OCI-M1 (cell line): ENCODE results near the gene ELAC2.

Experiments used
- DNase-seq: peaks from one replicate; lab custom pipeline; 2025; lab: John Stamatoyannopoulos, UW

ELAC2 gene

DNA sequence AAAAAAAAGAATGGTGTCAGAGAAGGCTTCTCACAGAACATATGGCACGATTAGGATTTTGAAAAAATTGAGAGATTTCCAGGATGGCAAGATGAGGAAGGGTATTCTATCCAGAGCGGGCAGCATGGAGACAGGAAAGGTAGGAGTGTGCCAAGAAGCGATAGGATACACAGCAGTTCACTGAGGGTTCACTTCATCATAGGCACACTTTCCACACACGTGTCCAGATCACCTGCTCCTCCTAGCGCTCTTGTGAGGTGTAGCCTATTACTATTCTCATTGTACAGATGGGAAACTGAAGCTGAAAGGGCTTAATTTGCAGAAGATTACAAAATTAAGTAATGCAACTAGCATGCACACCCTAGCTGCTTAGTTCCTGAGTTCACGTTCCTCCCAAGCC, 6.2 kb upstream of the ELAC2 start:
- no peak for DNase-seq

DNA sequence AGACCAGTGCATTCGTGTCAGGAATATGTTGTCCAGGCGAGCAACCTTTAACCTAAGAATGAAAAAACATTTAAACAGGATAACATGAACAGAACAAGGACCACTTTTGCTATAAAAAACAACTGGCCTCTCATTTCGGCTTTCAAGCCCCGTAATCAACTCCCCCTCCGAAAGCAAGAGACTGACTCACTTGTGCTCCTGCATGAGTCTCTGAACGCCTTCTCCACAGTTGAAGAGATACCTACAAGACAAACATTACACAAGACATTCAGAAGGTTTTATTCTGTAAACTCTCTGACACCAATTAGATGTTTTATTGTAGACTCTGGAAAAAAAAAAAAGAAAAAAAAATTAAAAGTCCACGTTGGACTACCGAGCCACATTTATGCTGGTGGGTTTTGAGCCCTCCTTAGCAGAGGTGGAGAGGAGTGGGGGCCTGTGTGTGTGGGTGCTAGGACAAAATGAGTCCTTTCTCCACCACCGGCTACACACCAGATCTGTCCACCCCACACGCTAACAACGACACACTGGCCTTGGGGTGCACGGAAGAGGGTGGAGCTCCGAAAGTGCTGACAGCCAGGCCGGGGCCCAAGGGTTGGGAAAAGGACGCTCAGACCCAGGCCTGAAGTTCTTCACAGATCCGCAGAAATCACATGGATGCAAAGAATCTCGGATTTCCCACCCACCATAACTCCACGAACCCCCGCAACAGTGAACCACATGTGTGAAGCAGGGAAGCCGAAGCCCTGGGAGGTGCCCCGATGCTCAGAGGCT, 759 bp downstream of the ELAC2 start:
- DNase-seq = no peak

DNA sequence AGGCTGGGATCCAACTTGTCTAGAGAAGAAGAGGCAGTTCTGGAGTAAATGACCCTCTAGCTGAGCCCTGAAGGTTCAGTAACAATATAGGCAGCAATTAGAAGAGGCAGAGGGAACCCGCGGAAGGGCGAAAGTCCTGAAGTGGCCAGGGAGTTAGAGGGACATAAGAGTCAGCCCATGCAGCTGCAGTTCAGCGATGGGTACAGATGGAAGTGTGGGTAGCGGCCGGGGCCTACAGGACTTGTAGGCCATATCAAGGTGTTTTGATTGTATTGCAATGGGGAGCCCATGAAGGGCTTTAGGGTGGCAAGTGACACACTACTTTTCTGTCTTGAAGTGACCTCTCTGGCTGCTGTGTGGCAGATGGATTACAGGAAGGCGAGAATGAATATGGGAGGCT, 3.0 kb downstream of the ELAC2 start:
- no peak for DNase-seq

DNA sequence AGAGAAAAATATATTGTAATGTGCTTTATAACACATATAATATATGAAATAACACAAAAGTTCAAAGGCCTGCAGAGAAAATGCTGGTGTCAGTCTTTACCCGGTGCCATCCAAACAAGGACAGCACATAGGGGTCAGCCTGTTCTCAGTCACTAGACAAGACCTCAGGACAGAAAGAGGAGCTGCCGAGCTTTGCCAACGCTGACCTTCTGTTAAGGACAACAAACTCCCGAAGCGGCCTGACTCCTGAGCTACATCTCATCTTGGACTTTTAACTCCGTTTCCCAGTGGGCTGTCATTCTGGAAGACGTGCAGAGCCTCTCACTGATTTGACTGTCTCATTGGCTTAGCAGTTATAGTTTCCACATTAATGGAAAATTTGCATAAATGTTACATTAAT, 6.9 kb downstream of the ELAC2 start:
- DNase-seq = no peak

DNA sequence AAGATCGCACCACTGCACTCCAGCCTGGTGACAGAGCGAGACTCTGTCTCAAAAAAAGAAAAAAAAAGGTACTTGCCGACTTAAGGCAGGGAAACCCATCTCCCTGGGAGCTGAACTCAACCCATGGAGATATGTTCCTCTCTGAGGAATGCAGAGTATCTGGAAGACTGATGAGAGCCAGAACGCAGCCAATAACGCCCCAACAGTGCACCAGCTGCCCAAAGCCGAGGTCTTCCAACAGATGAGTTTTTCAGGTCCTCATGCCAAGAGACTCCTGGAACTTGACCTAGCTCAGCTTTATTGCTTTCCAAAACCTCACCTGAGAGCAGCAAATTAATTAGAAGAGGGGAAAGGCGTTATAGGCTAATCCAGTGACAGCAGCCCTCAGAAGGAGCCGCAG, 9.4 kb downstream of the ELAC2 start:
- DNase-seq = no peak

DNA sequence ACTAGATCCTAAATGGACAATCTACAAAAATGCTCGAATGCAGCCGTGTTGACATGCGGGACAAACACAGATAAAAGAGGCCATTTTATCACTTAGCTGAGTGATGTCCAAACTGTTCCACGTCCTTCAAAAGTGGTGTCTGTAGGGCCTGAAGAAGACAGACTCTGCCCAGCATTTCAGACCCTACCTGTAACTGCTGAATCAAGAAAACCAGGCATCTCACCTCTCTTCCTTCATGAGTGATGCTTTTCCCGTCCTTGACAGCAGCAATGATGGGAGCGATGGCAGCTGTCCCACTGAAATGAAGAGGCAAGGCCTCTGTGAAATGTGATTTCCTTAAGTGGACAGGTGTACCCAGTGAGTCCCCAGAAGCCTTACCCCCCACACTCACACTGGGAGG, 12.3 kb downstream of the ELAC2 start:
- no peak for DNase-seq

DNA sequence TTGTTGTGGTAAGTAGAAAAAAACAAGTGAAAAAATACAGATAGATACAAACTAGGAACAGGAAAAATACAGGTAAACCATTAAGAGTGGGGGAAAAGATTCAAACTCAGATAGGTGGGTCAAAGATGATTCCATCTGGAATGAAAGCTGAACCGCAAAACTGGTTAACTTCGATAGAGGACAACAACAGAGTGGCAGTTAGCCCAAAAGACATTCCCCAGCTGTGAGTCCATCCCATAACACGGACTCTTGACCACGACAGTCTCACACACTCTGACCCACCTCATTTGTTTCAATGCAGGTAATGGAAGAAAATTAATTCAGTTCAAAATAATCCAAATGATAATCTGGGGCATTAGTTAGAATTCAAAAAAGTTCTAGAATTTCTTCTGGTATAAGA, 13.5 kb downstream of the ELAC2 start:
- no peak for DNase-seq

DNA sequence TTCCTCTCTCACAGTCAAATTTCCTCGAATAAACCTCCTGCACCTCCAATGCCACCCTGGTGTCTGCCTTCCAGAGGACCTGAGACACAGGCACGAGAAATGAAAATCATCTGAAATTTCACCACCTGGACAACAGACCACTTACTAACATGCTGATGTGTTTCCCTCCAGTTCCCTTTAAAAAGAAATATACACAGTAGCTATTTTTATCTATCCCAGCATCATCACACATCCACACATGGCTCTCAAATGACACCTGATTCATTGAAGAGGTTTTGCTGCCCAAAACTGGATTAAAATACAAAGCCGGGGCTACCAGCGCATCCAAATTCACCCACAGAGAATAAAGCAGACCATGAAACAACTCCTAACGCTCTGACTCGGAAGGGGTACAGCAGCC, 13.9 kb downstream of the ELAC2 start:
- DNase-seq = no peak

DNA sequence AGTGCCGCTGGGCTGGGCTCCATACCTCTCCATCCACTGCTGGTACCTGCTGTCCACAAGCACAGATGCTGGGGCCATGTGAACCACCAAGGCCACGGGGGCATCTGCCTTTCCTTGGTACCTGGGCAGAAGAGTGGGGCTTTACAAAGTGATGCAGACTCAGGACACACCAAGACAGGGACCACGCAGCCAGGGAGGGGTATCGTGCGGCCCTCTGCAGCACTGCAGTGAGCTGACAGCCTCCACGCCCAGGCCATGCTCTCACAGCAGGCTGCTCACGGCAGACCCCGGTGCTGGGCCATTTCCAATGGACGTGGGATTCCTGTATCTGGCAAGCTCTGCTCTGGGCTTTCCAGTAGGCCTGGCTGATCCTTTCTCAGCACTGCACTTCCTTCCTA, 14.4 kb downstream of the ELAC2 start:
- no peak for DNase-seq

DNA sequence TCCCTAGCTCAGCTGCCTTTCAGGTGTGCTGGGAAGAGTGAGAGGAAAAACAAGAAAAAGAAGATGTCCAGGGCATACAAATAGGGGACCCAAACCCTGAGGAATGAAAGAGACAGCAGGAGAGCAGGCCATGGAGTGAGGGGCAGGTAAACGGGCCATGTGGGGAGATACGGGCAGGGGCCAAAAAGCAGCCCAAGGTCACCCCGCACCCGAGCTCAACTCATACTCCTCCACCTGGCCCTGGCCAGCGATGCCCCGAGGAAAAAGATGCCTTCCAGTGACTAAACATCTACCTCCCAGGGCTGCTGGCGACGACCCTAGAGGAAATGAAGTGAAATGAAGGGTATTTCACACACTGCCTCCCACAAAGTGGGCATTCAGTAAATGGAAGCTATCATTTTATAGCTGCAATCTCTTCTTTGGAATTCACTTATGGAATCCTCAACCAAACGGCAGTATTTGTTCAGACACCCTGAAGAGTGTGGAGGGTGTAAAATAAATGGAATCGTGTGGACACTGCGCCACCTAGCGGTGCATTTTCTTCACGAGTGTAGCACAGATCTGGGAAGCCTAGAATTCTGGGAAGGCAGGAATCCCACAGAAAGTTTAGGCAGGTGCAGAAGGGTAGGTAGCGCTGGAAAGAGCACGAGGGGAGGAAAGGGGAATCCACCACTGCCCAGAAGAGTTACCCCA, 14.9 kb downstream of the ELAC2 start:
- peak; percentile 53 for DNase-seq

DNA sequence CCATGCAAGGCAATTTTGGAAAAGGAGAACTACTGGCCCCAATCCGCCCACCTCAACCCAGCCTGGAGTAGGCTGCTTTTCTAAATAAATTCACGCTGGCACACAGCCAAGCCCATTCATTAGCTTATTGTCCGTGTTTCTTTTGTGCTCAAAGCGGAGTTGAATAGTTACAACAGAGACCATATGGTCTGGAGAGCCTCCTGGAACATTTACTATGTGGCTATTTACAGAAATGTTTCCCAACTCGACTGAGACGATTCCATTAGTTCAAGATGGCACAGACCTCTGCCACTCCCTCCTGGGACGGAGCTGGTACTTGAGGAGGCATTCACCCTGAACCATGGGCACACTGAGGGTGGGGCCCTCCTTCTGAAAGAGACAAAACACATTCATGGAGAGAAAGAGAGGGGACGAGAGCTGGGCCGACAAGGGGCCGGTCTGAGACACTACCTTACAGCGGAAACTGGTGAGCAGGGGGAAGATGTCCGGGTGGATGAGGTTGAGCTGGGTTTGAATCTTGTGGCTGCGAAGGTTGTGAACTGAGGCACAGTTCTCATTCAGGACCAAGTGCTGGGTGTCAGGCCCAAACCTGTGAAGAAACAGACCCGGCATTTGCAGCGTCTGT, 15.7 kb downstream of the ELAC2 start:
- DNase-seq = no peak

DNA sequence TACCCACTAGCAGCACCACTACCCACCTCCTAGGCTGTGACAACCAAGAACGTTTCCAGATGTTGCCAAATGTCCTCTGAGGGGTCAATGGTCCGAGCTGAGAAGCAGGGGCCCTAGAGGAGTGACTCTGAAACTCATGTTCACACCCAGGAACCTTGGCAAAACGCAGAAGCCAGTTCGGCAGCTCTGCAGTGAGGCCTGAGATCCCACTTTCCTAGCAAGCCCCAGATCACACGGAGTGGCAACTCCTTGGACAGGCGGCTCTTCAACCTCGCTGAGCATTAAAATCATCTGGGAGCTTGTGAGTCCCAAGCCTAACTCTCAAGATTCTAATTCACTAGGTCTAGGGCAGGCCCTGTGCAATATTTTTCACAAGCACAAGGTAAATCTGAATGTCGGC, 17.3 kb downstream of the ELAC2 start:
- no peak for DNase-seq

DNA sequence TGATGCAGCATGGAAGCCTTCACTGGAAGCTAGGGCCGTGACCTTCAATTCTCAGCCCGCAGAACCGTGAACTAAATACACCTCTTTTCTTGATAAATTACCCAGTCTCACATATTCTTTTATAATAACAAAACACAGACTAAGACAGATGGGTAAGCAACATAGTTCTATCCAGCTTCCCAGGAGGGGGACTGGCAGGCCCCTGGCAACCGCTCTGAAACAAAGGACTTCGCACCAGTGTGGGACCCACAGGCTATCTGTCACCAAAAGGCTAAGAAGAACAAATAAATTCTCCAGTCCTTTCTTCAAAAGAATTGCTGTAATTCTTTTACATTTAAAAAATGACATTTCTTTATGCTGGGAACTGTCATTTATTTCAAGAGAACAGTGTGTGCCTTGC, 19.0 kb downstream of the ELAC2 start:
- DNase-seq = no peak

DNA sequence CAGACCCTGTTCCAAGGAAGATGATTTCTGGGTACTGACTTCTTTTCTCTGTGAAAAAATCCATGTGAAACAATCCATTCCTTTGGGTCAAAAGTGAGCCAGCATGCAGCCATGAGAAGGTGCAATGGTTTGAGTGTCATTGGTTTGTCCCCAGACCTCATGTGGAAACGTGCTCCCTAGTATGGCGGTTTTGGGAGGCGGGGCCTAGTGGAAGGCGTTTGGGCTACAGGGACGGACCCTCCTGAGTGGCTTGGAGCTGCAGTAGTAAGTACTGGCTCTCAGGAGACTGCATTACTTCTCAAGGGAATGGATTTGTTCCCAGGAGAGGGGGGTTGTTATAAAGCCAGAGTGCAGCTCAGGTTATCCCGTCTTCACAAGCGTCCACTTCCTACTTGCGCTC, 19.4 kb downstream of the ELAC2 start:
- no peak for DNase-seq

DNA sequence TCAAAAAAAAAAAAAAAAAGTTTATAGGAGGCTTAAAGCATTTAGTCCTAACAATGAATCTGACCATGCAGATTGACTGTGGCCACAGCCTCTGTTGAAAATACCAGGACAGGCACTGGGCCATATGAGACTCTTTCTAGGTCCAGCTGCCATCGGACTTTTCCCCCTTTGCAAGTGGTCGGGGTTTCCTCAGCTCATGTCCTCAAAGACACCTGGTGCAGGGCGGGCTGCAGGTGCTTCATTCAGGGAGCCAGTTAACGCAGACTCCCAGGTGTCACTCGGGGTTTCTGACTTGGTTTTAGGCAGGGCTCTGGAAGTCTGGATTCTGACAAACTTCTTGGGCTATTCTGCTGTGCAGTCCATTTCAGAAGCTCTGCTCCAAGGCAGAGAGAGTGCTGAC, 20.9 kb downstream of the ELAC2 start:
- DNase-seq = no peak

DNA sequence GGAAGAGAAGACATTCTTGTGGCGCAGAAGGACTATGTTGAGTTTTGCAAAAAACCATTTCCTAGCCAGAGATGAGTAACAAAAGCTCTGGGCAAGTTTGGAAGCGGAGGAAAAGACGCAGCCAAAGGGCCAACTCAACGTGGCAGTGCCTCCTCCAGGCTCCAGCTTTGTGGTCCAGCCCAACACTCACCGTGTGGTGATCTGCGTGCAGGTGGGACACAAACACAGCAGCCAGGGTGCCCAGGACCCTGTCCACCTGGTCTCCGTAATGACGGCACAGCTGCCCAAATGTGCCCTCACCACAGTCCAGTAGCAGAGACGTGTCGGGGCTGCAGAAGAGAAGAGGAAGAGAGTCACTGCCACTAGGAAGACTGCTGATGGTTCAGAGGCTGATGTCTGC, 21.5 kb downstream of the ELAC2 start:
- DNase-seq = no peak

DNA sequence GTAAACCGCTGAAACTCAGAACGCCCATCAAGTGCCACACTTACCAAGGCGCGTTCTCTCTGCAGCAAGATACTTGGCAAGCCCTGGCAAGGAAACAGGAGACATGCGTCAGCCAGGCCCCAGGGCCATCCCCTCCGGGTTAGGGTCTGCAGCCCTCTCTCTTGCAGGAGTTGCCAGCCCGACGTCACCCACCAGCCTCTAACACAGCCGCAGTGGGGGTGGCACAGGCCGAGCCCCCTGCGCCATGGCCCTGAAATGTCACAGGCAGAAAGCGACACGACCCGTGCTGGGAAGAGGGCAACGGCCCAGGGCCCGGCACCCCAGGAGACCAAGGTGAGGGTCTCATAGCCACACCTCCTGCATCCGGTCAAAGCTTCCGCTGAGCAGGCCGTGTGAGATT, 21.9 kb downstream of the ELAC2 start:
- no peak for DNase-seq

DNA sequence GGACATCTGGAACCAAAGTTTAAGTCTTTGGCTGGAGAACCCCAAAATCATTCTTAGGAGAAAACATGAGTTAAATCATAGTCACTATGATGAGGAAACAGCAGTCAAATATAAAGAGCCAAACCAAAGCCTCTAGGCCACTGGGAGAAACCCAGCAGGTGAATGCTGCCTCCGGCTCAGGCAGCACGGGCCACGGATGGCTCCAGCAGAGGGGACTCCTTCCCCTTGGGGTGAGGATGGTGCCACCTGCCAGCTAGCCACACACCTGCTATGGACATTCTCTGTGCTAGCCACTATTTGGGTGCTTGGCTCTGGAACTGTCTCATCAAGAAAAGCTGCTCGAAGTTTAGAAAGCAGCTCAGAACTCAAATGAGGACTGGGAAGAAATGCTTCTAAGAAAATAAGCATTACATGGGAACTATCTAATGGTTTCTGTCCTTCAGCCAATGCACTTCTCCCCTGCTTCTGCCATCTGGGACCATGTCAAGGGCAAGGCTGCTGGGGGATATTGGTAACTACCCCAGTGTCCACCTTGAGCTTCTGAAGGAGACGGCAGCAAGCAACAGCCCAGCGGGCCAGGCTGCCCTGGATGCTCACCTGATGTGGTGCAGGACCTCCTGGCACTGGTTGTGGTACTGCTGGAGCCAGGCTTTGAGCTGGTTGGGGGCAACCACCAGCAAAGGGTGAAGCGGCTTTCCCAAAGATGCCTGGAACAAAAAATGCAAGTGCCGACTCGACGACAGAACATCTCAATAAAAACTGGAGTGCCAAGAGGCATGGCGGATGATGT, 22.5 kb downstream of the ELAC2 start:
- no peak for DNase-seq

DNA sequence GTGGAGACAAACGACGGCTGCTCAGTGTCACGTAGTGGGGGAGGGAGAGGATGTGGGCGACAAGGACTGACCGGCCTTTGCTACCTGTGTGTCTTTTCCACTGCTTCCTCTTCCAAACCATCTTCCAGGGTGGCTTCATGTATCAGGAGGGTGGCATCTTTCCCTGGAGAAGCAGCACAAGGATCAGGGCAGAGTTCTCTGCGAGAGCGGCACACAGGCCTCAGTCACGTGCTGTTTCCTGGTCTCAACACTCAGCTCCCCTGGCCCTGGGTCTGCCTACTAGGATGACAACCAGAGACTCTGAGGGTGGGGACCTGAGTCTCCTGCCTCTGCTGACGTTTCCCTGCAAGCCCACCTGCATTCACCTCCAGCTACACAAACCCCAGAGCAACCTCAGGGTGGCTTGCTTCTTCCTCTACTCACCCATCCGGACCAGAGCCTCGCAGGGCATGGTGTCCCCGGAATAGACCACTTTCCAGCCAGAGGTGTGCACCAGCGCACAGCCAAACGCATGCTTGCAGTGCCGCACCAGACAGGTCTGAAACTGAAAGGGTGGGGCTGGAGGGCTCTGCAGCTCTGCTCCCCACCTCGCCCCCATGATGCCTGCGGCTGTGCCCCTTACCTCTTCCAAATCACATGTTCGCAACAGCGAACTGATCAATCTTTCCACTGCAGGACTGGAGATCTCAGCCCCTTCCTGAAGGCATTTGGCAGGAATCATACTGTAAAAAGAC, 23.3 kb downstream of the ELAC2 start:
- no peak for DNase-seq

DNA sequence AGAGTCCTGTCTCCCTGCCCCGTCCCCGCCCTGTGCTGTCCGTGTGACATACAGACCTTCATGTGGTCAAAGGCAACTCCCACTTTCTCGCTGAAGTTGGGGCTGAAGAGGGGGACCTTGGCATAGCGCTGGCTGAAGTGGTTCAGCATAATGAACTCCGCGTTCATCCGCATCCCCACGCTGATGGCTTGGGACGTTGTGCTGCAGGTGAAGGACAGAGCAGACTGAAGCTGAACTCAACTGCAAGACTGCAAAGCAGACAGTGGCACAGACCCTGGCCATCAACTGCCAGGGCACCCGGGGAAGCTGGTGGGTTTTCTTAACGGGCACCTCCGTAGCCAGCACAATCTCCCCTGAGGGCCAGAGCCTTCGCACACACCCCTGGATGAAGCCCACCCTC, 24.2 kb downstream of the ELAC2 start:
- DNase-seq = no peak

DNA sequence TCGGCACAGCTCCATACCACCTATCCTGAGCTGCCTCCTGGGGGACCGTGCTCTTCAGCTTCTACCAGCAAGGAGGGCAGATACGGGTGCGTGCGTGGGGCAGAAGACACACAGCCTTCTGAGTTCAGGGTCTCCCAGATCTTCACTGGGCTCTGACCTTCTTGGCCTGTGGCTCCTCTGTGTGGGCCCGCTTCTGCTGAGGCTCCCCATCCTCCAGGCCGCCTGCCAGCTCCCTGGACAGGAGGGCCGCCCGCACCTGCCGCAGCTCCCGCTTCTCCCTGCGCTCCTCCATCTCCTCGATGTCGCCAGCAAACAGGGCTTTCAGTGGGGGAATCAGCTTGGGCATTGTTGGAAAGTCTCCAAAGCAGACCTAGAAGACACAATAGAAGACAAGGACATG, 25.2 kb downstream of the ELAC2 start:
- DNase-seq = no peak

DNA sequence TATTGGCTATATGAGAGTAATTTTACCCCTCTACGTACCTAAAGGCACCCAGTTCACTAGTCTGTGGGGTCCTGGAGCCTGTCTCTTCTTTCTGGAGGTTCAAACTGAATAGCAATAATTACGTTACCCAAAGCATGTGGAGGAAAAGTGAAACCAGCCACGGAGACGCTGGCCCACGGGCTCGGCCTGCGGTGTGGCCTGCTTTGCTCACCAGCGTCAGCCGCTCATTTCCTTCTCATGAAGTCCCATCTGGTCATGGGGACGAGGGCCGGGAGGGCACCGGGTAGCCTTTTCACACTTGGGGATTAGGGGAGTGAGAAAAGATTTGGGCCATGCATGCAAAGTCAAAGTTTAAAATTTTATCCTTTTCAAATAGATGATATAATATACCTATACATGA, 26.9 kb downstream of the ELAC2 start:
- no peak for DNase-seq
